Hepatocyte (in vitro differentiated cells): ENCODE results near the gene VANGL1.

Experiments used
- CTCF ChIP-seq: fragments of 200-600 bp; sonication (generic); IDR thresholded peaks from 2 replicates; pipeline ENCODE4 v1.5.1; 2016; ENCODE audit warnings: antibody characterized with exemption, mild to moderate bottlenecking; ENCODE audit not compliant: poor library complexity
- EZH2 ChIP-seq: fragments of 200-600 bp; sonication (generic); IDR thresholded peaks from 2 replicates; pipeline ENCODE4 v1.6.1; 2016; ENCODE audit warnings: antibody characterized with exemption, mild to moderate bottlenecking, borderline replicate concordance

GRCh38 chr1:115648717-115649691 is 7.2 kb downstream of the VANGL1 start:
- TF ChIP-seq EZH2 = no peak
- TF ChIP-seq CTCF = no peak
